CD4-positive, alpha-beta T cell treated with Interleukin-17A for 4 hours (primary cell): ENCODE measurements around the gene LOXL3.

ENCODE experiments used
- DNase-seq: peaks from one replicate; pipeline ENCODE4 v3.0.0-alpha.2; 2020; ENCODE audit warnings: mixed read lengths

LOXL3 gene

DNA sequence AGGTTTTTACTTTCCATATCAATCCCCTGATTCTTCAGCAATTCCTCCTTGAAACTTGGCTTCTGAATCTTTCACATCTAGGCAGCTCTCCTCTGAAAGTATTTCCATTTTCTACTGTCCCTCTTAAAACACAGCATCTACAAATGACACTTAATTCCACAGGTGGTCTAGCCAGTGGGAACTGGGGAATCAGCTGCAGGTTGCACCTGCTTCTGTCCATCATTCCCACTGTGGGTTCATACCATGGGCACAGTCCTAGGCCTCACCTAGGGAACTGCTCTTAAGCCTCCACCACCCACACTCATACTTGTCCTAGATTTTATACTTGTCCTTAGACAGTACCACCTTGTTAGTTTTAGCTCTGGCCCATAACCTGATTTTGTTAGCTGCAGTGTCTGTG is 2.2 kb downstream of the LOXL3 start:
- no peak for DNase-seq

DNA sequence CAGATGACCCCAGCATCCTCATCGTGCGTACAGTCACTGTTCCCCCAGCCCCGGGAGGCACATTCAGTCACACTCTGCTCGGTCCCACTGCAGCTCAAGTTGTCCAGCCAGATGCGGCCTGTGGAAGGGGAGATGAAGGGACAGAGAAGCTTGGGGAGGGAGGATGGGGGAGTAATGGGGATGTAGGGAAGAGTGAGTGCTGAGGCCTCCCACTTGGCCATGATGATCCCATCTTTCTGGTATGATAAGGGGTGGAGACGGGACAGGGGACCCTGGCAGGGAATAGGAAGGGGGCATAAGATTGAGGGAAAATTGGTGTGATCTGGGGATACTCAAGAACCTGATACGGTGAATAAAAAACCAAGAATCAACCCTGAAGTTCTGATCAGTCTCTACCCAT is 3.5 kb downstream of the LOXL3 start:
- no peak for DNase-seq

DNA sequence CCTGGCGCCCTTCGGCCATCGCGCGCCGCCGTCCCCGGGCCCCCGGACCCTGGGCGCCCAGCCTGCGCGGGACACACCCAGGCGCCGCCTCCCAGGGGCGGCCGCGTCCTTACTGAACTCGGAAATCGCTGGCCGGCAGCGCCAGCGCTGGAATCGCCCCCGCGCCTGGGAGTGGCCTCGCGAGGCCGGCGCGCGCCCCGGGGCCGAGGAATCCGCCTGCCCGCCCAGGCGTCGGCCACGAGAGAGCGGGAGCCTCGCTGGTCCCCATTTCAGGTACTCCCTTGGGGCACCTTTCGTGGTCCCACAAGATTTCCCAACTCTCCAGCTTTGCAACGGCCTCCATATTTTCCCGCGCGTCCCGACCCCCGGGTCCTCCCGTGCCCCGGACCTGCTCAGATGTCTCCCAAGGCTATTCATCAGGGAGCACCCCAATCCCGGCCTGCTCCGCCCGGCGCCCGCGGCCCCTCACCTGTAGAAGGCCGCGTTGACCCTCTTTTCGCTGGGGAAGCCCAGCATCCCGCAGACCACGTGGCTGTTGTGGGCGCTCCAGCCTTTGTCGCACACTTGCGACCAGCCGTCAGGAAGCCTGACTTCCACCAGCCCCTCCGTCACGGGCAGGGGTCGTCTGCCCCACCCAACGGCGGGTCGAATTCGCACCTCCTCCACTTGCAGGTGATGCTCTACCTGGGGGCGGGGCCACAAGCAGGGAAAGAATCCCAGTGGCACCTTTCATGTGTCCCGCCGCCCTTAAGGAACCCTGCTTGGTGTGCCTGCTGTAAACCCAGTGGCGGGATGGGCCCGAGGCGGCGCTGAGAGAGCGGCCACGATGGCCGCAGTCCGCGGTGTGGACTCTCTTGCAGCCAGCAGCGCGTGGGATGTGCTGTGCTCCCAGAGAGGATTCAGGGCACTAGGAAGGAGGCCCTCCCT is 4.6 kb downstream of the LOXL3 start:
- no peak for DNase-seq

DNA sequence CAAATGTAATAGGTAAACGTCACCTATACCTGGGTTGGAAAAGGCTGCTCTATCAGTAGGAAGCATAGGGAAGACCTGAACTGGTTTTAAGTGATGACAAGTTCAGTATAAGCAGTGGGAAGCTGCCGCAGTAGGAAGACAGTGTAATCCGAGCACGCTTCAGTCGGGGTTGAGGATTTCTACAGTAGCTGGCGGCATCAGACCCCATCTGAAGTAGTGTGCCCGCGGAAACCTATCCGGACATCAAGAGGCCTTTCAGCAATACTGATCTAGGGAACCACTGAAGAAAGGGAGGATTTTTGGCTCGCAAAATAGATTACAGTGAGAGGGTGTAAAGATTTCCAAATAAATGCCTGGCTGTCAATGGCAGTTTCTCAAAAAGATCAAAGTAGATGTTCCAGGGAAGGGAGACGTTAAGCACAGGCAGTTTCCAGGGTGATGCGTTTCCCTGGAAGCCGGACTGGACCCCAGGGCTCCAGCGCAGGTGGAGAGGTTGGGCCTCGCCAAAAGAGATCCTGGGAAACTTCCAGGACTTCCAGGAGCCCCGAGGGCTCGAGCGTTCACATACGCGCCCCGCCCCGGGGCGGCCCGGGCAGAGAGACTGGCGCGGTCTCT is 5.3 kb downstream of the LOXL3 start:
- DNase-seq, result no peak

DNA sequence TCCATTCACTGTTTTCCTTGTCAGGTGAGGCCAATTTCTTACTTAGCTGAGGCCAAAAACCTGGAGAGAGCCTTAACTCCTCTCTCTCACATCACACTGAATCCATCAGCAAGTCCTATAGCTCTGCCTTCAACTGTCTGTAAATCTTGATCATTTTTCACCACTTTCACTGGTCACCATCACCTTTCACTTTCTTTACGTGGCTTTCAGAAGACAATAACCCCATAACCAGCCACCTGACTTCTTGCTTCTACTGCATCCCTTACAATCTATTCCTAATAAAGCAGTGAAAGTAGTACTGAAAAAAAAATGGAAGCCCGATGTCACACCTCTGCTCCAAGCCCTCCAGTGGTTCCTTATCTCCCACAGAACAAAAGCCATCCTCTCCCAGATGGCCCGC is 7.7 kb downstream of the LOXL3 start:
- no peak for DNase-seq

DNA sequence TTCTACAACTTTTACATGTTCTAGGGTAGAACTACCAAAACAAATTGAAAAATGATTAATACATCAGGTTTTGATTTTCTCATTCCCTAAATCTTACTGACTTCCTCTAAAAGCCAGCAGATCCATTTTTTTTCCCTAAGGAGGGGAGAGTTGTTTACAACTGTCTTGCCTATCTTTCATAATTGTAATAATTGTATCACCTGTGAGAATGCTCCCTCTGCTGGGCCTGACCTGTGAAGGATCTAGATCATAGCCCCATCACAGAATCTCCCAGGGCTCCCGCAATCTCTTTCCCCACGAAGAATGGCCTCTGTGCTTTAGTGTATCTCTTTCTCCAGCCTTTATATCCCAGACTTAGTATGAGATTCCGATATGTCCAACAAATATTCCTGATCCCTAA is 9.1 kb downstream of the LOXL3 start:
- peak; percentile 36 for DNase-seq

DNA sequence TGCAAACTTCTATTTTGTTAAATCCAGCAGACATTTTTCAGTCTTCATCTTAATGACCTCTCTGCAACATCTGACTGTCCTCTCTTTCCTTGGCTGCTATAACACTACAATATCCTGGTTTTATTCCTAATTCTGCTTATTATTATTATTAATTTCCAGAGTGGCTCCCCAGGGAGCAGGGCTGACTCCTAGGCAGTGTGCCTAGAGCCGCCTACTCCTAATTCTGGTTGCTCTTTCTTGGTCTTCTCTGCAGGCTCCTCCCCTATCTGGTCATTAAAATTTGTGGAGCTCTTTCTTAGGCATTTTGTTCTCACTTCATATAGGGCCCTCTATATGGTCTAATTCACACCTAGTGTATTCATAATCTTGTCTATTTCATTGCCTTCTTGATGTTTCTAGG is 10.8 kb downstream of the LOXL3 start:
- no peak for DNase-seq

DNA sequence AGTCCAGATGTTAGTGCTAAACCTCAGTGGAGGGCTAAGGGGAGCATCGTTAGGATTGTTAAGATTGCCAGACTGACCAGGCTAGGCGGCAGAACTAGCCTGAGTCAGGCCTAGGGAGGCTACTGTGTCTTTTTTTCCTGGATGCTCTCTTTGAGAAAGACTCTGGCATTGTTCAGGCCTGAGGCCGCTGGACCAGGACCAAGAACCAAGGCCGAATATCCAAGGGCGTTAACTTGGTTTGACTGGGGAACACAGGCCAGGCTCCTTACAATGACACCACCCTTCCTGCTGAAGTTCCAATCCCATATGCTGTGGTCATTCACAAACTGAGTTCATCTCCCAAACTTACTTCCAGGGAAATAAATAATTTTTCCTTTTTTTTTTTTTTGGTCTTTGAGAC is 13.5 kb downstream of the LOXL3 start:
- no peak for DNase-seq

DNA sequence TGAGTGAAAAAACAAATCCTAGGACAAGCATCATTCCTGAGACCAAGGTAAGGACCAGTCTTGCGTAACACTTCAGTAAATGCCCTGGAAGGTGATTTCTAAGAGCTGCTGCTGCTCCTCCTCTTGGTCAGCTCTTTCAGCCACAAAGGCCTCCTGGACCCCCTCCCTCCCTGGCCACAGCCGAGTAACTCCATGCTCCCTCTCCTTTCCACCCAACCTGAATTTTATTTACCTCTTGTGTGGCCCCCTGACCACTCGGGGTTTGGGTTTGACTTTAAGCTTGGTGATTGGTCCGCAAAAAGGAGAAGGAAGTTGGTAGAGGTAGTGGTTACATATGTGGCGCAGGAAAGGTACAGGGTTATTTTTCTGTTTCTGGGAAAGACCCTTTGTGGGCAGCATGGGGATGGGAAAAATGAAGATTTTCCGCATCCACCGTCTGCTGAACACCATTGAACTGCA is 14.8 kb downstream of the LOXL3 start:
- DNase-seq, result no peak

DNA sequence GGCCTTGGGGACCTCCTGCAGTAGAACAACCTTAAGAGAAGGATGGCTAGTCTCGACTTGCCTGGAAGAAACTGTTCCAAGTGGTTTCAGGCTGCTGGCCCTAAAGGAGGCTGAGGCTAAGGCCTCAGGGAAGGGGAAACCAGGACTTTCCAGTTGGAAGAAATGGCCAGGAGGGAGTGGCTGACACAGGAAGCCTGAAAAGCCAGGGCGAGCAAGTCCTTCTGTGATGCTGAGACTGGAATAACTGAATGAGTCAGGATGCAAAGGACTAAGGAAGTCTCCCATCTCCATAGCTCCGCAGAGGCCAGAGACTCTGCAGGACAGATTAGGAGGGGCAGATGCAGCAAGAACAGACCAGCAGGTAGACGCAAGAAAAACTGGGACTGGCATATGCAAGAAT is 16.6 kb downstream of the LOXL3 start:
- no peak for DNase-seq

DNA sequence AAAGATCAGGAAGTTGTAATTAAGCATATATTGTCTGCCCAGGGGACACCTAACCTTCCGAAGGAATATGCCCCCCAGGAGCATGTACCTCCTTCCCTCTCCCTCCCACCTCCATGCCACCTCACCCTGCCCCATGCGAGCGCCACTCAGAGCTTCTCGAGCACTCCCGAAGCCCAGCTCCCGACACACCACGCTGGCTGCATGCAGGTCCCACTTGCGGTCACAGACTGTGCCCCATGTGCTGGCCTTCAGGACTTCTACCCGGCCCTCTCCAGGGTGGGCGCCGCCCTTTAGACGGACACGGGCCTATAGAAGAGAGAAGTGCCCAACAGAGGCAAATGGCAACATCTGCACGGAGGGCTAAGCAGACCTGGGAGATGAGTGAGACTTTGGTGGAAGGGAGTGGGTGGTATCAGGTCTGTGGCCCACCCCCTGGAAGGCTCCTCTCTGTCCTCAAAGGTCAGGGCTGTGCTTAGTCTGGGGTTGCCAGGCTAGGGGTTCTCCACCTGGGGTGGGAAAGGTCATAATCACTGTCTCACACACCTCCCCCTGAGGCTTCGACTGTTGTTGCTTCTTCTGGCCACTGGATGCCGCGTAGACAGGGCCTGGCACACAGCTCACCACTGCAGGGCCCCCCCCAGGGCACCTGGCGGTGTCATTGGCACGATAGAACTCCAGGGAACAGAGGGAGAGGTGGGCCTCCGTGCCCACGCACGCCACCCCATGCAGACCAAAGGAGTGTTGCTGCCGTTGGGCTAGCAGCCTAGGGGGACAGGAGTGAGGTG is 17.4 kb downstream of the LOXL3 start:
- no peak for DNase-seq

DNA sequence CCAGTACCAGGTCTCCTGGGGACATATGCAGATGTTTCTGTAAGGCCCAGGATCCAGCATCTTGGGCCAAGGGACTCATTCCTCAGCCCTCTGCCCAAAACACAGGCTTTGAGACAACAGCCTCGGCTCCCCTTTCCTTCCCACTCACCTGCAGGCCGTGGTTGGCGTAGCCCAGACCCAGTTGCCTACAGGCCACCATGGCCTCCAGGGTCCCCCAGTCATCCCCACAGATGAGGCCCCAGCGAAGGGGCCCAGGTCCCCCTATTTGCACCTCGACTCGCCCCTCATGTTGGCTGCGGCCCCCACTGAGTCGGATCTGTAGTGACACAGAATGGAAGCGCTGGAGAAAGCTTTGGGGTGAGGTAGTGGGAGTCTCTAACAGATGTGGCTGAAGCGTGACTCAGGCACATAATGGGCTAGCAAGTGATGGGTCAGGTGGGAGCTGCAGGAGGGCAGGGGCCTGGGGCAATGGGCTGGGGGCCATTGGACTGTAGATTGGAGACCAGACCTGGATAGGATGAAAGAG is 18.2 kb downstream of the LOXL3 start:
- DNase-seq, result no peak

DNA sequence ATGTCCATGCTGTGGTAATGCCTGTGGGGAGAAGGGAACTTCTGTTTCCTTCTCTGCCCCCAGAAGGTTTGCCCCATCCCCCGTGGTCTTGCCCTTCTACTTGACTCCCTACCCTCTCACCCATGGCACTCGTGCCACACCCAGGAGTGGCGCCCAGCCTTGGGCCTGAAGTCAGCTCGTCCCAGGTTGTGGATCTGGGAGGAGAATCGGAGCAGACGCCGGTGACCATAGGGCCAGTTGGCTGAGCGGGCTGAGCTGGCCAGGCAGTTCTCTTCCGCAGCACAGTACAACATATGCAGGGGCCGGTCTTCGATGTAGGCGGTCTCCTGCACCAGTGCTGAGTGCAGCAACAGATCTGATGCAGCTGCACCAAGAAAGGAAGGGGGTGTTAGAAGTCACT is 19.3 kb downstream of the LOXL3 start:
- DNase-seq, result no peak

DNA sequence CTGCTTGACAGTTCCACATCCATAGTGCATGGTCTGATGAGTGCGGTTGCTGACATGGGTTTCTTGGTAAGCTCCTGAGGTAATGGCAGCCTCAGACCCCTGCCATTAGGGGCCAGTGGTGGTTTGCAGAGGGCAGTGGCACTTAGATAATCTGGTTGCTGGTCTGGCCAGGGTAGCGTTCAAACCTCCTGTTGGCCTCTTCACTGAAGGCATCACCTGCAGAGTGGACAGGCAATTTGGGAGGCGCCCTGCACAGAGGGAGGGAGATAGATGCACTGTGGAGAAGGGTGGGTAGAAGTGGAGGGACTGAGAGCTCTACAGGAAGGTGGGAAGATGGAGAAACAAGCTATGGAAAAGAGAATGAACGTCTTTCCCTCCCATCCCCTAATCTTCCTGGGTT is 20.3 kb downstream of the LOXL3 start:
- no peak for DNase-seq

DNA sequence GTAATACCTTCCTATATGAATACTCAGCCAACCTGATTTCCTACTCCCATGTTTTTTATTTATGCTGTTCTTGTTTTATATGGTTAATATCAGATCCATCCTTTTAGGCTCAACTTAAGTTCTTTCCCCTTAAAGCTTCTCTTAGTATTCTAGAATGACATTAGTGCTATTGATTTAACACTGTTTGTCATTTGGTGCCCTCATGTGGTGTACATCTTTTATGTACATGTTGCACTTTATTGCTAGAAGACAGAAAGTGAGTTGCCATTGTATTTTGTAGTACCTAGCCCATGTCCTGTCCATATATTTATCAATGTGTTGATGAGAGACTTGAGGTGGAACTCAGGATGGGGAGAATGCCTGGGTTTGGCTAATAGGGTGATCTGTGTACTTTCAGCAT is 21.5 kb downstream of the LOXL3 start:
- no peak for DNase-seq

DNA sequence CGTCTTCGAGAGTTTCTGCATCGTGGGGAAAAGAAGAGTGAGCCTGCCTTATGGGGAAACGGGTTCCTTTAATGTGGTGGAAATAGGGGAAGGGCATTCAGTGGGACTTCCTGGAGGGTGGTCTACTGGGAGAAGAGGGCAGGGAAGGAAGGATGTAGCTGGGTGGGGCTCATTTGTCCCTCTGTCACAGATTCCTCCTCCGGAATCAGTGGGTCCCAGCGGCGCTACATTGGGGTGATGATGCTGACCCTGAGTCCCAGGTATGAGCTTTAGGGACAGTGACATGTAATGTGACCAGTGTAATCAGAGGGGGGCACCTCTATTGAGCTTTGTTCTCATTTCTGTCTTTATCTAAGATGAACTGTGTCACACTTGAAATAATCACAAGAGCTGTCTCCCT is 22.1 kb downstream of the LOXL3 start:
- DNase-seq, result no peak

DNA sequence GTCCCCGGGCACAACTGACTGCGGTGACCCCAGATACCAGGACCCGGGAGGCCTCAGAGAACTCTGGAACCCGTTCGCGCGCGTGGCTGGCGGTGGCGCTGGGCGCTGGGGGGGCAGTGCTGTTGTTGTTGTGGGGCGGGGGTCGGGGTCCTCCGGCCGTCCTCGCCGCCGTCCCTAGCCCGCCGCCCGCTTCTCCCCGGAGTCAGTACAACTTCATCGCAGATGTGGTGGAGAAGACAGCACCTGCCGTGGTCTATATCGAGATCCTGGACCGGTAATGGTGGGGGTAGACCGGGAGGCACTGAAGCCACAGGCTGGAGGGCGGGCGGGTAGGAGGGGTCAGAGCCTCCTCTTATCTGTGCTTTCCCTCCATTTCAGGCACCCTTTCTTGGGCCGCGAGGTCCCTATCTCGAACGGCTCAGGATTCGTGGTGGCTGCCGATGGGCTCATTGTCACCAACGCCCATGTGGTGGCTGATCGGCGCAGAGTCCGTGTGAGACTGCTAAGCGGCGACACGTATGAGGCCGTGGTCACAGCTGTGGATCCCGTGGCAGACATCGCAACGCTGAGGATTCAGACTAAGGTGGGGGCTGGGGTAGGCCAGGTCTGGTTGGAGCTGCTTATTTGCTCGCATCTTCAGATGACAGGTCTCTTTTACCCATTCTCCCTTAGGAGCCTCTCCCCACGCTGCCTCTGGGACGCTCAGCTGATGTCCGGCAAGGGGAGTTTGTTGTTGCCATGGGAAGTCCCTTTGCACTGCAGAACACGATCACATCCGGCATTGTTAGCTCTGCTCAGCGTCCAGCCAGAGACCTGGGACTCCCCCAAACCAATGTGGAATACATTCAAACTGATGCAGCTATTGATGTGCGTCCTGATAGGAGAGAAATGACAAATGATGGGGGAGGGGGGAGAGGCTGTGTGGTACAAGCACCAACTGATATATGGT is 23.2 kb downstream of the LOXL3 start:
- peak; percentile 52 for DNase-seq

DNA sequence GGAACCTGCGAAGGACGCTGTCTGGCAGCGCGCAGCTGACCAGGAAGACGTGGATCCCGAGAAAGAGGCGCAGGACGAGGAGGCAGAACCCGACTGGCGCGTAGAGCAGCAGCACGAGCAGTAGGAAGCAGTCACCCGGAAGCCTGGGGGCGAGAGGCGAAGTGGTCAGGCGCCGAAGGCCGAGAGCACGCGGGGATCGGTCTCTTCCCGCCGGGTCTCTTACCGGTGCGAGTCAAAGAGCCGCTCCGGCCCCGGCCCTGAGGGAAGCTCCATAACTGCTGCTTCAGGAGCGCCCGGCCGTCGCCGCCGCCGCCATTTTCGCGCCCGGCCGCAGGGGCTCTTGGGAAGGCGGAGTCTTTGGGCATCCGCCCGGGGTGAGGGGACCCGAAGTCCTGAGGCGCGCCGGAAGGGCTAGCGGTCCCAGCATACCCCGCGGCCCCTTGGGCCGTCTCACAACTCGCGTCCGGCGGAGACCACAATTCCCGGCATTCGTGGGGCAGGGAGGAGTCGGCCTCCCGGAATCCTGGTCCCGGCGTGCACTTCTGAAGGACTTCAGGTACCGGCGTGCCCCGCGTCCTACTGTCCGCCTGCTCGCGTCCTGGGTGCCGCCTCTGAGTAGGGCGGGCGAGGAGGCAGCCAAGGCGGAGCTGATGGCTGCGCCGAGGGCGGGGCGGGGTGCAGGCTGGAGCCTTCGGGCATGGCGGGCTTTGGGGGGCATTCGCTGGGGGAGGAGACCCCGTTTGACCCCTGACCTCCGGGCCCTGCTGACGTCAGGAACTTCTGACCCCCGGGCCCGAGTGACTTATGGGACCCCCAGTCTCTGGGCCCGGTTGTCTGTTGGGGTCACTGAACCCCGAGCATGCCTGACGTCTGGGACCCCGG is 24.1 kb downstream of the LOXL3 start, which contains the start of the genes AUP1 and HTRA2:
AUP1 (minus strand) TSS at position 350 of the 882 bp plus-strand sequence; CDS start at position 273, 77 bp downstream.
HTRA2 (plus strand) TSS at position 577 of the 882 bp plus-strand sequence; CDS start at position 651, 74 bp downstream.
- peak; percentile 88 for DNase-seq

DNA sequence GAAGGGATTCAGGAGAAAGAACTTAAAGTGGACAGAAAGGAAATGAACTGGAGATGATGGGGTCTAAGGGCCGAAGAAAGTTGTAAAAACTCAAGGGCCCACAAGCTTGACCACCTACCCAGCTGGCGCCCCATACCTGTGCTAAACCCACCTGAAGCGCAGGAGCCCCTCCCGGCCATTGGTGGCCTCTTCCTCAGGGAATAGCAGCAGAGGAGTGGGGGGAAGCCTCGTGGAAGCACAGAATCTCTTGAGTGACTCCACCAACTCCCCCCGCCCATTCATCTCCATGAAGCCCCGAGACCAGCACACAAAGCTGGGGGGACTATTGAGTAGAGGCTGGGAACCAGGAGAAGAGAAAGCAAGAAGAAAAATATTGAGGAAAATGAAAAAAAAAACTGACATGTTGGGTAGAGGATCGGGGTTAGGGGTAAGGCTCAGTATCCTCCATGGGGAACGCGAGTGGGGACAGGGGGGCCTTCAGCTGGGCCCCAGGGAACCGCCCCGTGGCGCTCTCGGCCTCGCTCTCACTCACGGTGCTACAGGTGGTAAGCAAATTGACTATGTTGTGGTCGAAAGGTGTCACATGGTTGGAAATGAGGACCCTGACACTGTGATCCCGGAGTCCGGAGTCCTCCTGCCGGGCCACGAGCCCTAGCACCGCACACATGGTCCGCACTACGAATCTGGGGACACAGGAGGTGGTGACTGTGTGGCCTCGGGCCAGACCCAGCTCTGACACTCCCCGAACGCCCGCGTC is 25.0 kb downstream of the LOXL3 start:
- DNase-seq, result peak; percentile 19

DNA sequence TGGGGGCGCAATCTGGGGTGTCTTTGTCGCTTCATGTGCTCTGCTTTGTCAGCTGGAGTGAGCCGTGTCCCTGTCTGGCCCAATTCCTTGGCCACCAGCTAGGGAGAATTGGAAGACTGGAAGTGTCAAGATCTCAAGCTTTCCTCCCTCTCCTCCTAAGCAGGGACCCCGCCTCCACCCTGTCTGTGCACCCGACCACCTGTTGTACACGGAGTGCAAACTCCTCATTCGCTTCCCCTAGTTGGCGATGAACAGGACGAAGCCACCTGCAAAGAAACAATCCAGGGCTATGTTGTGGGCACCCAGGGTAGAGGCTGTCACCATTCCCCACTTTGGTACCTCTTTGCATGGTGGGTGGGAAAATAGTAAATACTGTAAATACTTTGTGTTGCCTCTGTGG is 26.0 kb downstream of the LOXL3 start:
- DNase-seq, result no peak
